GM12878 (cell line): ENCODE results near the gene CDK4. TPM values are rescaled to one million over a fixed set of nuclear protein-coding genes. Genes with fewer than 3 reads are reported as not detected.

Experiments used
- ATAC-seq: fragments of 200-7000 bp; cut with Tn5 transposase; 3 replicates; pipeline ENCODE4 v1.9.1; 2020; ENCODE audit warnings: mild to moderate bottlenecking, moderate library complexity
- BruUV-seq: library from RNA; stranded (reverse); fragments of 400-500 nt; replicated peaks from 2 replicates; lab custom pipeline; 2021; lab: Mats Ljungman, UMichigan
- CTCF ChIA-PET: fragments of 300-600 bp; sonication (Branson Sonifier 250); formaldehyde crosslinking; extraction: SDS; loops from one replicate; lab custom pipeline; 2021; ENCODE audit warnings: inconsistent platforms; lab: Yijun Ruan, JAX
- POLR2A ChIA-PET: fragments of 350-600 bp; formaldehyde crosslinking; extraction: SDS; loops from one replicate; lab custom pipeline; 2021; ENCODE audit warnings: inconsistent platforms; lab: Charles Lee
- RAD21 ChIA-PET: fragments of 300-600 bp; sonication (Branson Sonifier 250); formaldehyde crosslinking; loops from one replicate; lab custom pipeline; 2023; ENCODE audit warnings: antibody characterized with exemption; ENCODE audit not compliant: unreplicated experiment; lab: Charles Lee
- SMC1A ChIA-PET: fragments of 300-600 bp; sonication (Branson Sonifier 250); formaldehyde crosslinking; loops from one replicate; lab custom pipeline; 2023; ENCODE audit not compliant: unreplicated experiment, uncharacterized antibody; lab: Charles Lee
- DNase-seq: peaks from one replicate; pipeline ENCODE4 v3.0.0-alpha.2; 2011; ENCODE audit warnings: low read depth, low spot score
- FAIRE-seq: peaks from 3 replicates; lab custom pipeline; 2011; peaks lifted over from hg19 to GRCh38; lab: Jason Lieb, UNC
- H2AFZ ChIP-seq: 2 replicates; pipeline ENCODE4 v1.6.0; 2011; ENCODE audit warnings: low read depth, low read length, control low read depth; ENCODE audit not compliant: control insufficient read depth
- H3K27ac ChIP-seq: 2 replicates; pipeline ENCODE4 v1.5.1; 2011; ENCODE audit warnings: control low read depth; ENCODE audit not compliant: control insufficient read depth, insufficient read depth
- H3K27me3 ChIP-seq, 2 experiments: replicated peaks in 1 of 2; 2 replicates each; pipeline versions ENCODE4 v1.6.0 to v1.6.1; 2011; ENCODE audit warnings: low read length in 1 of 2; ENCODE audit not compliant: control insufficient read depth in 2 of 2, insufficient read depth in 2 of 2
- H3K36me3 ChIP-seq, 2 experiments: 2 replicates each; pipeline ENCODE4 v1.5.1; 2011; ENCODE audit warnings: low read length in 1 of 2; ENCODE audit not compliant: control insufficient read depth in 2 of 2, insufficient read depth in 2 of 2
- H3K4me1 ChIP-seq: 2 replicates; pipeline ENCODE4 v1.6.1; 2011; ENCODE audit warnings: mild to moderate bottlenecking, low read length, moderate library complexity, mixed read lengths; ENCODE audit not compliant: control insufficient read depth, insufficient read depth
- H3K4me2 ChIP-seq: 2 replicates; pipeline ENCODE4 v1.6.0; 2011; ENCODE audit warnings: control low read depth; ENCODE audit not compliant: control insufficient read depth, insufficient read depth
- H3K4me3 ChIP-seq: fragments of 200-600 bp; sonication (generic); 2 replicates; pipeline ENCODE4 v1.5.1; 2016
- H3K79me2 ChIP-seq: 2 replicates; pipeline ENCODE4 v1.6.0; 2011; ENCODE audit warnings: low read length; ENCODE audit not compliant: control insufficient read depth, insufficient read depth
- H3K9ac ChIP-seq: 2 replicates; pipeline ENCODE4 v1.8.0; 2011; ENCODE audit warnings: low read length, control low read depth, mixed read lengths; ENCODE audit not compliant: control insufficient read depth, insufficient read depth
- H3K9me3 ChIP-seq: replicated peaks from 3 replicates; pipeline ENCODE4 v1.5.1; 2011; ENCODE audit warnings: mild to moderate bottlenecking, low read length; ENCODE audit not compliant: control insufficient read depth, insufficient read depth
- H4K20me1 ChIP-seq: 2 replicates; pipeline ENCODE4 v1.6.0; 2011; ENCODE audit not compliant: control insufficient read depth, insufficient read depth
- ATF7 ChIP-seq: fragments of 450-650 bp; IDR thresholded peaks from 2 replicates; pipeline ENCODE4 v1.6.1; 2016; ENCODE audit warnings: low read depth, mild to moderate bottlenecking
- BHLHE40 ChIP-seq, 2 experiments: fragments of 450-650 bp in 1 of 2; IDR thresholded peaks; 2 replicates each; pipeline ENCODE4 v1.6.1; 2011 to 2017; ENCODE audit warnings: low read depth in 2 of 2, borderline replicate concordance in 1 of 2, improper control_type of control experiment in 1 of 2, low read length in 1 of 2, mild to moderate bottlenecking in 1 of 2
- CREM ChIP-seq: IDR thresholded peaks from 2 replicates; pipeline ENCODE4 v1.6.1; 2014; ENCODE audit warnings: antibody characterized with exemption, low read depth
- HDGF ChIP-seq: fragments of 450-650 bp; IDR thresholded peaks from 2 replicates; pipeline ENCODE4 v1.6.1; 2016; ENCODE audit warnings: antibody characterized with exemption
- IKZF2 ChIP-seq, 2 experiments: fragments of 450-650 bp; IDR thresholded peaks; 2 replicates each; pipeline ENCODE4 v1.6.1; 2017; ENCODE audit warnings: mild to moderate bottlenecking in 2 of 2, moderate library complexity in 2 of 2
- MEF2B ChIP-seq: fragments of 450-650 bp; IDR thresholded peaks from 2 replicates; pipeline ENCODE4 v1.6.1; 2018; ENCODE audit warnings: mild to moderate bottlenecking, moderate library complexity; ENCODE audit not compliant: partially characterized antibody, poor library complexity, severe bottlenecking
- MTA2 ChIP-seq: fragments of 450-650 bp; IDR thresholded peaks from 2 replicates; pipeline ENCODE4 v1.6.1; 2016; ENCODE audit warnings: low read depth, mild to moderate bottlenecking, moderate library complexity
- NBN ChIP-seq: fragments of 450-650 bp; IDR thresholded peaks from 2 replicates; pipeline ENCODE4 v1.6.1; 2016
- POLR2A ChIP-seq: IDR thresholded peaks from 2 replicates; pipeline ENCODE4 v1.6.1; 2011; ENCODE audit warnings: low read depth, mild to moderate bottlenecking, low read length
- RELB ChIP-seq: fragments of 450-650 bp; IDR thresholded peaks from 2 replicates; pipeline ENCODE4 v1.6.1; 2017; ENCODE audit warnings: low read depth, mild to moderate bottlenecking, moderate library complexity
- STAT3 ChIP-seq: IDR thresholded peaks from 2 replicates; pipeline ENCODE4 v1.6.1; 2011; ENCODE audit warnings: low read depth, low read length, improper control_type of control experiment
- YY1 ChIP-seq: IDR thresholded peaks from 2 replicates; pipeline ENCODE4 v1.6.1; 2011; ENCODE audit warnings: low read depth, mild to moderate bottlenecking, low read length
- ZNF207 ChIP-seq: fragments of 450-650 bp; IDR thresholded peaks from 2 replicates; pipeline ENCODE4 v1.6.1; 2014; ENCODE audit warnings: antibody characterized with exemption, mild to moderate bottlenecking, borderline replicate concordance
- WGBS: methylation state at CpG from one replicate; pipeline ENCODE4 v1.1.6; 2016; ENCODE audit warnings: low lambda C conversion rate; ENCODE audit not compliant: insufficient replicate concordance, insufficient coverage; ENCODE audit errors: missing lambda C conversion rate; 5-methylcytosine and 5-hydroxymethylcytosine counted together
- in situ Hi-C: fragments of 300-500 bp; cut with MboI; formaldehyde crosslinking; loops from 9 replicates; pipeline ENCODE4 v1.14.3; 2018; ENCODE audit warnings: mixed read lengths
- intact Hi-C: fragments of 100-400 bp; cut with micrococcal nuclease; formaldehyde crosslinking; loops from one replicate; pipeline ENCODE4 v1.14.2; 2022; ENCODE audit not compliant: unreplicated experiment
- polyA plus RNA-seq, 11 experiments: library from polyadenylated mRNA; depleted of rRNA in 4 of 11; unstranded in 6 of 11; stranded (reverse) in 5 of 11; fragments of >200 nt; fragmentation: Nextera tagmentation in 4 of 11; fragmentation: Illumina TruSeq in 1 of 11; extraction: Ambion mirVana in 4 of 11; extraction: Trizol in 1 of 11; gene quantifications; 1 replicate in 1 of 11; 2 replicates in 10 of 11; pipeline versions ENCODE4 v1.2.1 to v1.2.3, GENCODE V29; 2011 to 2016; ENCODE audit warnings: inconsistent platforms in 2 of 11, missing spikeins in 2 of 11, low read depth in 1 of 11
- total RNA-seq, 4 experiments: library from RNA; depleted of rRNA in 3 of 4; stranded (reverse); fragments of >200 nt in 3 of 4; fragmentation: Illumina TruSeq in 1 of 4; extraction: Trizol in 1 of 4; gene quantifications; 2 replicates each; pipeline versions ENCODE4 v1.2.1 to v1.2.3, GENCODE V29; 2013 to 2021

Gene CDK4
- total and polyA plus RNA-seq, 10 of the 15 experiments (the other 5 are each of a cell fraction or from before 2014, with no cell fraction given) = 26.1 to 385 (median 221) TPM

DNA sequence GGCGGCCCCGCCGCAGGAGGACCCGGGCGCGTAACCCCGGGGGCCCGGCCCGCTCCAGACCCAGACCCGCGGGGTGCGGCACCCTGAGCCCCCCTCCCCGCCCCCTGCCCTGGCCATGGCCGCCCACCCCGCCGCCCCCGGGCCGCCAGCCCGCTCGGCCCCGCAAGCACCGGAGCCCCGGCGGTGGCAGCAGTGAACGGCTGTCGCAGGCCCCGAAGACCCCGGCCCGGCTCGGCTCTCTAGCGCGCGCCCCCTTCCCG lies 3.0 kb upstream of the CDK4 start:
- intact Hi-C loops = loop anchor here (5.0 to 10.0 kb wide), 2 partner anchors 77 to 280 kb away; partner anchors contain the start of gene ARHGAP9
- Histone ChIP-seq H3K27me3 (no peaks in the 10 kb centered on the region), H3K4me3 (no peak overlapping the region), H3K36me3 (peaks cover 0 to 5% of the 10 kb centered on the region in 2 experiments; a peak in 2 of 4 replicates), H4K20me1 (no peaks in the 10 kb centered on the region; the same call in 1 of the 2 replicates), H3K9me3 (no peaks in the 10 kb centered on the region; the same call in 2 of the 3 replicates), H3K4me1 (peaks cover 27% of the 10 kb centered on the region), H2AFZ (no peak overlapping the region), H3K4me2 (no peak overlapping the region), H3K27ac (no peak overlapping the region), H3K79me2 (peaks cover 21% of the 10 kb centered on the region), H3K9ac (no peak overlapping the region)
- FAIRE-seq (no peak), ATAC-seq (no peak), DNase-seq (no peak)
- TF ChIP-seq ZNF207 (no peak), CREM (no peak)
- SMC1A ChIA-PET = no interaction called here
- WGBS = 0% methylated on average over 3 of the region's 34 CpGs
- POLR2A ChIA-PET = interaction anchor here (2.5 kb wide), 1 partner anchor 10 kb away, joined by 19 read pairs; the partner anchor contains the start of gene TSPAN31
- RAD21 ChIA-PET = no interaction called here
- in situ Hi-C loops = no loop called here
- CTCF ChIA-PET = interaction anchor here (4.7 kb wide), 1 partner anchor 13 kb away, joined by 62 read pairs; the partner anchor contains the start of gene CYP27B1
- BruUV-seq = no TSS peak

GRCh38 chr12:57754411-57755193 lies 2.5 kb upstream of the CDK4 start, which contains the start of gene MARCHF9:
TSS of gene MARCHF9 (plus strand) at chr12:57755103. CDS start at chr12:57755529, 426 bp downstream.
- intact Hi-C loops (loop anchor here (5.0 to 10.0 kb wide), 2 partner anchors 78 to 280 kb away; partner anchors contain the start of gene ARHGAP9), in situ Hi-C loops (no loop called here)
- 5% methylated on average over 19 of the region's 41 CpGs for WGBS
- SMC1A ChIA-PET = interaction anchor here (1.4 kb wide), 1 partner anchor 13 kb away, joined by 5 read pairs; no protein-coding TSS in a partner anchor
- no peak for FAIRE-seq
- CTCF ChIA-PET = interaction anchor here (0.6 to 4.7 kb wide), 3 partner anchors 13 to 30 kb away, joined by 3 to 62 read pairs (median 3); partner anchors contain the start of gene CYP27B1
- H4K20me1 ChIP-seq = no peaks in the 10 kb centered on the region; the same call in 1 of the 2 replicates
- H3K36me3 ChIP-seq = peaks cover 0 to 5% of the 10 kb centered on the region in 2 experiments; a peak in 2 of 4 replicates
- no peaks in the 10 kb centered on the region; the same call in 2 of the 3 replicates for H3K9me3 ChIP-seq
- DNase-seq = no peak
- H3K4me1 ChIP-seq = peaks cover 27% of the 10 kb centered on the region
- no peaks in the 10 kb centered on the region for H3K27me3 ChIP-seq
- POLR2A ChIA-PET = interaction anchor here (0.7 to 2.5 kb wide), 3 partner anchors 10 to 147 kb away, joined by 3 to 19 read pairs (median 5); partner anchors contain the start of gene TSPAN31
- peak; percentile 56 for ATAC-seq
- H3K9ac ChIP-seq = peak within 1 kb of the TSS; percentile 60
- H3K27ac ChIP-seq = peak within 1 kb of the TSS; percentile 43; the same call in 1 of the 2 replicates
- no TSS peak for BruUV-seq
- RAD21 ChIA-PET = no interaction called here
- peak within 1 kb of the TSS; percentile 42 for H2AFZ ChIP-seq
- peaks cover 25% of the 10 kb centered on the region for H3K79me2 ChIP-seq
- H3K4me2 ChIP-seq = peak within 1 kb of the TSS; percentile 61
- H3K4me3 ChIP-seq = peak within 1 kb of the TSS; percentile 85
- TF ChIP-seq ATF7 (peak; percentile 36; the same call in 1 of the 2 replicates), RELB (0 out of 2 replicates have a peak, but pooled peaks have one; percentile 44), BHLHE40 (IDR thresholded peaks at IDR 0.05; ENCODE audit: borderline replicate concordance in 1 of 2, low read depth in 2 of 2, low read length in 1 of 2) (peak; percentile 73 to 89; a peak in 3 of 4 replicates), STAT3 (no peak), POLR2A (peak; percentile 48), MEF2B (peak; percentile 42), IKZF2 (IDR thresholded peaks at IDR 0.05) (peak in 1 of 2 experiments; percentile 45; a peak in 1 of 4 replicates), YY1 (peak; percentile 79), HDGF (peak; percentile 99), MTA2 (peak; percentile 43), NBN (peak; percentile 90)
